HCEC 1CT (cell line): ENCODE measurements around the gene ZFHX3.

Source experiments
- DNase-seq: peaks from one replicate; pipeline ENCODE4 v3.0.0-alpha.2; 2017

Gene ZFHX3

DNA sequence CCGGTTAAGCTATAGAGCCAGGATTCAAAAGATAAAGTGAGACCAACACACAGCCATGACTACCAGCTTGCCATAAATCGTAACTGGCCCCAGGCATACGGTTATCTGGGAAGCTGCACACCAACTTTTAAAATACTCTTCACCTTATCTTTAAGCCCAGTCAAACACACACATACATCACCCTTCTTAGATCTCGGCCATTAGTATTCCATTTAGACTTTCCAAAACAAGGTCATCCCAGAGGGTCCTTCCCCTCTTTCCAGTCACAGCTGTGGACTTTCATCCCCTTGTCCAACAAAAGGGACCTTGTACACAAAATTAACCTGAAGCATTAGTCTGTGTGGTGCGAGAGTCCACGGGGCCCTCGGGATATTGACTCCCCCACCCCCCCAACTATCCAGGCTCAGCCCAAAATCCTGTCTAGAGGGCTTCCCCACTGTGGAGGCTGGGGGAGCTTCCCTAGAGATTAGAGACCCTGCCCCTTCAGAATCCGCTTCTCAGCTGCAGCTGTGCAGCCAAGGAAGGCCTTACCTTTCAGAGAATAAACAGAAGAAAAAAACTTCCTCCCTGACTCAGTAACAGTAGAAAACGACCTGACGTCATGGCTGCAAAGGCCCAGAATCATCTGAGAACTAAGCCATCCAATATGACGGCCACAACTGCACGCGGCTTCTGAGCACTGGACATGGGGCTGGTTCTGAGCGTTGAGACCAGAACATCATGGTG is 9.9 kb downstream of the ZFHX3 start:
- no peak for DNase-seq

DNA sequence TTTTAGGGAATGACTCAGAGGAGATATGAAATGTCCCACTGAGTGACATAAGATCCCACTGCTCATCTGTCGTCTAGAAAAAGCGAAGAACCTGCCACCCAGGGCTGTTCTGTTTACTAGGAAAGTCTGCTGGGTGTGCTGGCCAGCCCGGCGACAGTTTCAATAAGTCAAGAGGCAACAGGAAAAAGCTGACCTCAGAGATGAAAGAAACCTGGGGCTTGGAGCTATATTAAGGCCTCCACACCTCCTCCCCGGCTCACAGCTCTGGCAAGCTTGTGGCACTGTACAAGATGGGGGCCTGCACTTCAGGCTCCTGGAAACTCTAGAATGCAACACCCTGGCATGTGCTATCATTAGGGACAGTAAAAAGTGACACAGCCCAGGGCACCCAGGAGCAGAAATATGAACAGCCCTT is 10.6 kb downstream of the ZFHX3 start:
- DNase-seq, result no peak

DNA sequence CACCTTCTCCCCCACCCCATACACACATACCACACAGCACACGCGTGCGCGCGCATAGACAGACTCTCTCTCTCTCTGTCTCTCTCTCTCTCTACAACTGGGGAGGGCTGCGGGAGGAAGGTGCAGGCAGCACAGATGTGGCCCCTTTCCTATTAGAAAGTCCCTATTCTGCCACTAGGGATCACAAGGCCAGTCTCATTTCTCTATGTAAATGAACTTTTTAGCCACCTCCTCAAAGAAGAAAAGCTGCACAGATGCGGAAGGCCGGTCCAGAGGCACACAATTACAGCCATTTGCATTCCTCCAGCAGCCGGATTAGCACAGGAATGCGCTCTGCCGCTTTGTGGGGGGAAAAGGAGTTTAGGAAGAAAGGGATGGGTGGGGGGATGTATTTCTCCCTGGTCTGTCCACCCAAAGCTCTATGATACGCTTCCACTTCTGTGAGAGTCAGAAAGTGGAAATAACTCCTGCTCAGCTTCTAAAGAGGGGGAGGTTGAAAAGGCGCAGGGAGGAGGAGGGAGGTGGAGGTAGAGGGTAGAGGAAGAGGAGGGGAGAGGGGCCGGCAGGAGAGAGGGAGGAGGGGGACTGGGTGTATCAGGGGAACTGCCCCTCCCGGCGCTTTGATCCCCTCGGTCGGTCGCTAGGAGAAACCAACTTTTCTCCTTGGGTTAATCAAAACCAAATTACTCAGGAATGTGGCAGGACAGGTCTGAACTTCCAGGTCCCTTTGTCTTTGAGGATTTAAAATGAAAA is 11.7 kb downstream of the ZFHX3 start:
- no peak for DNase-seq

DNA sequence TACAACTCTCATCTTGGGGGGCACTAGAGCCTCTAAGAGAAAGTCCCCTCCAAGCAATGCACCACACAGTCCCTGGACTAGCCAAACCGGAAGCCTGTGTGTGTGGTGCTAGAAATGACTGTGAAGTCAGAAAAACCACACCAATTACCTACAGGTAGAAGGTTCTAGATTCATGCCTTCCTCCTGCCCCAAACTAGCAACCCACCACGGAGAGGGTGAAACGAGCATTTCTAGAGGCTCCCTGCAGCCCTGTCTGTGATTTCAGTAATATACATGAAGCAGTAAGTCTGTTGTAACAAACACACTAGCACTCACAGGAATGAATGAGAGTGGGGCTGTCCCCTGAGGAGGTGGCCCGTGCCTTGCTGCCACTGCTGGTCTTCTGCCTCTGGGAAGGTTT is 13.6 kb downstream of the ZFHX3 start:
- DNase-seq, result no peak

DNA sequence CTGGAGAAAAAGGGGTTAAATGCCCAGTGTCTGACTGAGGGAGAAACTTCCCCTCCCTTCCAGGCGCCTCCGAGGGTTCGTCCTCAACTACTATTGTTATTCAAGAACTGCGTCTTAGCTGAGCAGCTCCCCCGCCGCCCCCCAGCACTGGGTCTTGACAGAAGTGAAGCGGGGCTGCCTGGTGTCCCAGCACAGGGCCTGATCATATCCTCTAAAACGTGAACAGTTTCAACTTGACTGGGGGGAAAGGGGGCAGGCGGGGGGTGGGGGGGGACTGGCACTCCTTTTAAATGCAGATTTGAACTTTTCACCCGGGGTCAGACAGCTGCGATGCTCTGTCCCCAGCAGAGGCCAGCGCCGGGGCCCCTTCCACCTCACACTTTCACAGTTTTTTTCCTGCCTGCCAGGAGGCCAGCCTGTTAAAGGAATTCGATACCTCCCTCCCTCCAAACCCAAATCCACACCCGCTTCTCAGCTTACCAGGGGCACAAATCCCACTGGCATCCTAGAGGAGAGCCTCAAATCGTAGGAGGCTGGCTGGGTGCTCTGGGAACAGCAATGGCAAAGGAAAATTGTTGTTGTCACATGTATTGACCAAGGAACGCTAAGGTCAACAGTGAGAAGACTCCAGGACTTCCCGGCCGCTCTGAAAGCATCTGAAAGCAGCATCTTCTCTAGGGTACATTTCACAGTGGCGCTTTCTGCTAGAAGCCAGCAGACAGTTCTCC is 14.5 kb downstream of the ZFHX3 start:
- DNase-seq, result no peak

DNA sequence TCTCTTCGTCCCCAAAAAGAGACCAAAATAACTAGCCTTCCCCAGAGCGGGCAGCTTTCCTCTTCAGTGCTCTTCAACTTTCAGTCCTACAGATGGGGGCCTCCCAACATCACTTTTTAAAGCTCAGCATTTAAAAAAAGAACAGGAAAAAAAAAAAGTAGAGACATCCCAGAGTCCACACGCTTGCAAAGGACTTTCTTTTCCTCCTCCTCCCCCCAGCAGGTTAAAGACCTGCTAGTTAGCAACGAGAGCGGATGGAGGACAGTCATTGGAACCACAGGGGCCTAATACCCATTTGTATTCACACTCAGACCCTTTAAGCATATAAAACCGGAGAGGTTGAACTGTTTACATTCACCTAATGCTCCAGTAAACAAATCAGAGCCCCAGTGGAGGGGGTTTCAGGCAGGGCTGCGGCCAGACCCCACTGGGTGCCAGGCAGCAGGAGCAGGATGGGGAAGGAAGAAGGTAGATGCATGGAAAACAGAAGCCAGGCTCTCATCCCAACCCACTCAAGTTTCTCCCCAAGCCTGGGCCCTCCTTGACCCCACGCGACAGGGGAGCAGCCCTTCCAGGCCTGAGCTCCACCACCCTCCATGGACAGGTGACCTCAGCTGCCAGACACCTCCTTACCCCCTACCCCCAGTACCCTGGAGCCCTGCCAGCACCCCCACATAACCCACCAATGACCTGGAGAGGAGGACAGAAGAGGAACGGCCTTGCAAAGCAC is 15.2 kb downstream of the ZFHX3 start:
- DNase-seq, result no peak

DNA sequence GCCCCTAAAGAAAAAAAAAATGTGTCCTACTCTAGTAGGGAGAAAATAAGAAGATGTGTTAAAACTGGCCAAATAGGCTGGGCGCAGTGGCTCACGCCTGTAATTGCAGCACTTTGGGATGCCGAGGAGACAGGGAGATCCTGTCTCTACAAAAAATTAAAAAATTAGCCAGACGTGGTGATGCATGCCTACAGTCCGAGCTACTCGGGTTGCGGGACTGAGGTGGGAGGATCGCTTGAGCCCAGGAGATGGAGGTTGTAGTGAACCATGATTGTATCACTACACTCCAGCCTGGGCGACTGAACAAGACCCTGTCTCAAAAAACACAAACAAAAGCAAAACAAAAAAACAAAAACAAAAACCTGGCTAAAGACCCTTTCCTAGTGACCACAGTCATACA is 15.9 kb downstream of the ZFHX3 start:
- DNase-seq, result no peak

DNA sequence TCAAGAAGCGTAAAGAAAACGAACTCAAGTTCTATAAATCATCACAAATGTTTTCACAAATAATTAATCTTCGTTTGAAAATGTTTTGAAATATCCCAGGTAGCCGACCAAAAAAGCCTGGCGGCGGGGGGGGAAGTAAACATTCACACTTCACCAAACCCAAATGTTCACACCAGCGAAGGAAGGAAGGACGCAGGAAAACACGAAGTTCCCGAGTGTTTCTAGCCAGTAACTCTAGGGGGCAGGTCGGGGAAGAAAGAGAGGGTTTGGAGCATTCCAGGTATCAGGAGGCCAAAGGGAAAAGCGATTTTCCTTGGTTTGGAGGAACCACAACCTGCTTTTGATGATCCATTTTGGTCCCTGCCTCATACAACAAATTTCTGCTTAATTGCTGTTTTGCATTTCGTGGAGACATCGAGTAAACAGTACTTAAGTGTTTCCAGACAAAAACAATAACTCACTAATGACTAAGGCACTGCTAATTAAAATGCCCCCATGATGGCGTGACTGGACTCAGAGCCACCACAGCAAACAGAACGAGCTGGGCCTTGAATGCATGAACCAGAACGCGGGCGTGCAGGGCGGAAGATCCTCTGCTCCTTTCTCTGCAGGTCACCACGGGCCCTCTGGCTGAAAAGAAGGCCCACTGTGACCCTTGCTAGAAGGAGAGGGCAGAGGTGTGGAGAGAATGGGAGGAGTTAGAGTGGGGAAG is 16.6 kb downstream of the ZFHX3 start:
- no peak for DNase-seq

DNA sequence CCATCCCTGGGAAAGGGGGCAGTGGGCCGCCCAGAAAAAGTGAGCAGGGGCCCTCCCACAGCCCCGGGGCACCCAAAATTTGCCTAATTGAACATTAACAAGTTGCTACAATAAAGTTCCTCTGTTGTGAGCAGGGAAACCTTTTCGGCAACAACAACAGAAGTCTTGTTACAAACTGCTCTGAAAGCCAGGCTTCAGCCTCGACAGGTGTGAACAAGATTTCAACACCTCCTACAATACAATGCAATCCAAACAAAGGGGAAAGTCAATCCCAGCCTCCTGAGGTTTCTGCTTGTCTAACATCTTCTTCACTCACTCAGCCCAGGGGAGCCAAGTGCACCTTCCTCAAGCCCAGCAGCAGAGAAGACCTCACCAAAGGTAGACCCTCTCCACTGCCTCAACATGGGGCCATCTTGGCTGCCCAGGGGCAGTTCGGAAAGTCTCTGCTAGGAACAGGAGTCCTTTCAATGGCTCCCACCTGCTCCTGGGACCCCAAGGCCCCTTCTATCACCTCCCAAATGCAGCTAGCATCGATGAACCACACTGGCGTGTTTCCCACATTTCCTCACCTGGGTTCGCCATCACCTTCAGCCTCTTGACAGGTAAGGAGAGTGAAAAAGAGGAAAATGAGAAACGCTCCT is 19.1 kb downstream of the ZFHX3 start:
- DNase-seq, result no peak

DNA sequence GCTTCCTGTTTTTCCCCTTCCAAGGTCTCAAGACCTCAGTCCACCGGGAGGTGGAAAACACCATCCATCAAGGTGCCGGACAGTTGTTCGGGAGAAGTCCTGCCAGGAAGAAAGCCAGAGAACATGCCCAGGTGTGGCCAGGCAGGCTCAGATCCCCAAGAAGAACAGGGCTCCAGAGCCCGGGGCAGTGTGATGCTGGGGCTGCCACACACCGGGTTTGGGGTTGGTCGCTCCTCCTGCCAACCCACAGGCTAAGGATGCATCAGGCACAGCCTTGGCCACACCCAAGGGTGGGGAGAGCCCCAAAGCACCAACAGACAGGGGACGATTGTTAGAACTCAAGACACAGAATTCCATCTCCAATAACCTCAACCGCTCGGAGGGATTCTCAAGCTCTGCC is 19.7 kb downstream of the ZFHX3 start:
- DNase-seq, result no peak

DNA sequence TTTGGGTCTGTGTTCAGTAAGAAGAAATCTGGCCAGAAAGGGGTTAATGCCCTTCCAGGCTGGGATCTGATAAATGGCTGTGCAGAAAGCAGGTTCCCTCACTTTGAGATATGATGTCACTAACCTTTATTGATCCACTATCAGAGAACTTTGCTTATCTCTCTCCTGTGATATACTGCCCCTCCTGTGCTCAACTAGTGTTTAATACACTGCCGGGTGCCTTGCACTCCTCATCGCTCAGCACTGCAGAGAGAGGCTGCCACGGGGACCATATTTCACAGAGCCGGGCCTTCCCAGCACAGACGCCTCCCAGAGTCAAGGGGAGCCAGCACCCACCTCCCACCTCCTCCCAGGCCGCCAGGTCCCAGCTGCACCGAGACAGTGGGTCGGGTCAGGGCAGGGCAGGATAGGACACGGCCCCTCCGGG is 20.2 kb downstream of the ZFHX3 start:
- DNase-seq, result no peak

DNA sequence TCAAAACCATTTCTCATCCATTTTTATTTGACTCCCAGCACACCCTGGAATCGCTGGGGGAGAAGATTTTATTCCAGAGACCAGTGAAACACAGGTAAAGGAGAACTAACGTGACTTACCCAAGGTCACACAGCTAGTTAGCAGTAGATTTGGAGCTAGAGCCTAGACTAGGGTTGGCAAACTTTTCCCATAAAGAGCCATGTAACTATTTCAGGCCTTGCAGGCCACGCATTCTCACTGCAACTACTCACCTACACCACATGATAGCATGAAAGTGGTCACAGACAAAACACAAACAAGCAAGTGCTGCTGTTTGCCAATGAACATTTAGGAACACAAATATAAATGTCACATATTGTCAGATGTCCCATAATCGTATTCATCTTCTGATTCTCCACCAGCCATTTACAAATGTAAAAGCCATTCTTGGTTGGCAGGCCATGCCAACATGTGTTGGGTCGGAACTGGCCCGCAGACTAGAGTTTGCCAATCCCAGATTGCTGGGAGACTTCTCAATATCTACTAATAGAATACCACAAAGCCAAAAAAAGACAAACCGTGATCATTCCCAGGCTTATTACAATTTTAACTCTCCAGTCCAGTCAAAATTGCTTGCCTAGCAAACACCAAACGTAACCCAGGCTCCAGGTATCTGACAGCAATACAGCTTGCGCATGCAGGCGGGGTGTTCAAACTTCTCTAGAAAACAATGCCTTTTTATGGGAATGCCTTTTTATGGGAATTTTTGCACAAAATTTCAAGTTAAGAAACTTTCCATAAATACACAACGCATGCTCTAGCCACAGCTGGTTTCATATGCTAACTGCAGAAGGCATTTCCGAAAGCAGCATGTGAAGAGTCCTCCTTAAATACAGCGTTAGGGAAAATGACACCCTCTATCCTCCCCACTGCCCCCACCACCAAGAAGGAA is 20.9 kb downstream of the ZFHX3 start:
- DNase-seq, result no peak

DNA sequence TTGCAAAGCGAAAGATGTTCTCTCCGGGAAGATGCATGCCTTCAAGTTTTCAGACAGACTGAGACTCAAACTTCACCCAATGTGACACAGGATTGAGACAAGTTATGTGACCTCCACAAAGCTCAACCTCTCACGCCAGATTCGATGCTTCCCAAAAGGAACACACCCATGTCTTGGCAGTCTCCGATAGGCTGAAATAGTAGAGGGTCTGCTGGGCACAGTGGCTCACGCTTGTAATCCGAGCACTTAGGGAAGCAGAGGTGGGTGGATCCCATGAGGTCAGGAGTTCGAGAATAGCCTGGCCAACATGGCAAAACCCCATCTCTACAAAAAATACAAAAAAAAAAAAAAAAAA is 22.1 kb downstream of the ZFHX3 start:
- no peak for DNase-seq

DNA sequence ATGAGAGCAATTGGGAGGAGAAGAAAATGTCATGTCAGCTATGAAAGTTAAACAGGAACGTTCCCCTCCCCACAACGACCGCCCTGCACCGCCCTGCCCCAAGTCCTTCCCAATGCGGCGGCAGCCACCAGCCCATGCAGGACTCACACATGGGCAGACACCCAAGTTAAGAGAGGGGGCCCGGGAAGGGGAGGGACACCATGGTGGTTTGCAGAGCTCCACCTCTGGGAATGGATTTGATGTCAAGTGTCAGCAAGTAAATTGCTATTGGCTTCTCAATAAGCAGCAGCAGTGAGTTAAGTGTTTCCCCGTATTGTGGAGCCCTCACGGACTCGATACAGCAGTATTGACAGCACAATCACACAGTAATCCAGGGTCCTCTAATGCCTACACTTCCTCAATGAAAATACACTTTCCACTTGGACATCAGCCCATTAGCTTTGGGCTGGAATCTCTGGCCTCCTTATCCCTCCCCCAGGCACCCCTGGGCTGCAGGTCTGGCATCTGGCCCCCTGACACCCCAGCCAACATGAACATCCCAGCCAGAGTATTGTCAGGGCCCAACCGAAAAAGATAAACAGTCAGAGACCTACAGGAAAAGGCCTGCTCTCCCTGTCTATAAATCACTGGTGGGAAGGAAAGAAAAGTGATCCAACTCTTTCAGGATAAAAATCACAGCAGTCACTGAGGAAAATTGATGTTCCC is 22.6 kb downstream of the ZFHX3 start:
- no peak for DNase-seq

DNA sequence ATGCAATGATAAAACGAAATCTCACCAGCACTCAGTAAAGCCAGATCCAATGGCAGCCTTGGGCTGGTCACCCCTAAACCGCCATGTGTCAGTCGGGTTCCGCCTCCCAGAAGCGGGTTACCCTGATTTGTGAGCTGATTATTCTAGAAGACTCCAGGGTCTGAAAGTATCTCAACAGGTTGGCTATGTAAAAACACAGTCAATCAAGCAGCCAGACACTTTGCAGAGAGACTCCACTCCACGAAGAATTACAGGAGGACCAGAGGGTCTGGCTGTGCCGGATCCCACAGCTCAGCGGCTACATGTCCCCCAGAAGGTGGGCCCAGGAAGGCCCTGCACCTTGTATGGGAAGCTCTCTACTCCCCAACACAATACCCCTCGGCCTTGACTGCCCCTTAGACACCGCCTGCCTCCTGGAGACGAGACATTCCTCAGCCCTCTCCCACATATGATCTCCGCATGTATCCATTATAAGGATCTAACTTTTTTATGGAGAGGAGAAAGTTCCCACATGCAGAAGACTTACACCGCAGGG is 23.3 kb downstream of the ZFHX3 start:
- no peak for DNase-seq

DNA sequence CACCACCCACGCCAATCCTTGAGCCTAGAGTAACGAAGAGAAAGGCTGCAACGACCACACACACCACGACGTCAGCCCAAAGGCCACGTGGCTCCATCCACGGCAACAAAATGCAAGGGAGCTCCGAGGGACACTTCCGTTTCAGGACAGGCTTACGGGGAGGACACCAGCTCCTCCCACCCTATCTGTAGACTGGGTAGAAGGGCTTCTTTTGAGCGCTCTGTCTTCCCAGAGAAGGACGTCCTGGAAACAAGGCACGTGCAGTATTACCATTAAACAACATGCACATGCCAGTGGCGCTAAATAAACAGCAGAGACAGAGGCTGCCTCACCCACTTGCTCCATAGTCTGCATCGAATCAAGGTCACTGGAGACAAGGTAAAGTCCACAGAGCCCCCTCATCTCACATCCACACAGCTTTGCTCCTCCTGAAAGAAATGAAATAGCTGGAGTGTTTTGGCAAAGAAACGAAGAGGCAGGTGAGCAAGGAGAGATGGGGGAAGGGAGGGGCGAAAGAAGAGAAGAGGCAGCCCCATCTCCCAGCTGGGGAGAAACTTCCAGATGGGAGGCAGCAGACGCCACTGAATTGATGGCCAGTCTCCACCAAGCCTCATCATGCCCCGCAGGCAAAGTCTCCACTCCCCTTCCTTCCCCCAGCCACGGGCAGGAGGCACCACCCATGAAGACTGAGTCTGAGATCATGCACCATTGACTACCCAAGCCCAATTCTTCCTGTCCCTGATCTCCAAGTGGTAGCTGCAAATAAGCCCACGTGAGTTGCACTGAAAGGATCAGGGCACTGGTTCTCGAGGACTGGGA is 24.0 kb downstream of the ZFHX3 start:
- no peak for DNase-seq

DNA sequence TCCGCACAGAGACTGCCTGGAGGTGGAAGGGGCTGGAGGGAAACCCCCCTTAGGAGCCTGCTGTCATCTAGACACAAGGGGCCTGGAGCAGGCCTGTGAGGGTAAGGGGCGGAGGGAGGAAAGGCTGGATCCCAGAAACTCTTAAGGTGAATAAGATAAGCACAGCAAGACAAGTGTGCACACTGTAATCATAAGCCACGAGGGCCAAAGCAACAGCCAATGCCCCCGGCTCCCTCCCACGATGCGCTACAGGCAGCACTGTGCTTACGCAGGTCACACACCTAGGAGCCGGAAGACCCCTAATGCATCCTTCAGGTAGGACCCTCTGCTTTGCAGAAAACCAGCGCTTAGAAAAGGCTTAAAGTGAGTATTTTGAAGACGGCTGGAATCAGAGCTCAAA is 24.6 kb downstream of the ZFHX3 start:
- DNase-seq, result no peak

DNA sequence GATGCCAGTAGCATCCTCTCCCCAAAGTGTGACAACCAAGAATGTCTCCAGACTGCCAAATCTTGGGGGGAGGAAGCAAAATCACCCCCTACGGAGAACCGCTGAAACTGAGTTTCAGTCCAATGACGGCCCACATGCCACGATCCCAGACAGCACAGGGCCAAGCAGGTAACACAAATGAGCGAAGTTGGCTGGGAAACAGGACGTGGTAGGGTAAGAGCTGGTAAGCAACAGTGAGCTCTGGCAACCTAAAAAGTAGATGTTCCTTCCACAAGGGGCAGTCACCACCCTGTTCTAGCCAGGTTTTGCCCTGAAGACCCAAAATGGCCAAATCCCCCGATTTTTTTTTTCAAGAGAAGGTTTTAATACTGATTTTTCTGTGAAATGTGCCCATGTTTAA is 25.4 kb downstream of the ZFHX3 start:
- no peak for DNase-seq

DNA sequence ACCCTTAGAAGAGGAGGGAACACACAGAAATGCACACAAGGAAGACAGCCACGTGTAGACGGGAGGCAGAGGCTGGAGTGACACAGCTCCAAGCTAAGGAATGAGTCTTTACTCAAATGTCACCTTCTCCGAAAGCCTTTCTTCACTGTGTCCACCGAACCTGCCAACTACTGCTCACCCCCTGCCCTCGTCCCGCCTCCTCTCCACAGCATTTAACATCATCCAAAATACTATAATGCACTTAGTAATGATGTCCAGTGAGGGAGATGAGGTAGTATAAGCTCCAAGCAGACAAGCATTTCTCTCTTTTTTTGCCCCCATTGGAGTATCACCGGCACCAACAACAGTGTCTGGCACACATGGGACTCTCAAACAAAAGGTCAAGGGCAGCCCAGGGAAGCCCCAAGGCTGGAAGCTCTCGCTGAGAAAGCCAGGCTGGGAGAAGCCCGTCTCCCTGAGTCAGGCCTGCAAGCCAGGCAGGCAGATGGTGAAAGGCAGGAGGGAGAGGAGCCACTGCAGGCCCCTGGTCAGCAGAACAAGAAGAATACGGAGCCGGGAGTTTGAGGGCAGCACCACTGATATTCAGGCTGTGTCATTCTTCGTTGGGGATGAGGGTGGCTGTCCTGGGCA is 25.9 kb downstream of the ZFHX3 start:
- no peak for DNase-seq
